Adrenal gland (tissue), 5 donors: ENCODE measurements around the gene TNRC18.

ENCODE experiments used
- POLR2A ChIP-seq, 2 donors: fragments of 450-650 bp; IDR thresholded peaks; one replicate each; pipeline ENCODE4 v1.6.1; 2017; ENCODE audit warnings: antibody characterized with exemption in 2 of 2, mild to moderate bottlenecking in 2 of 2, moderate library complexity in 1 of 2
- TF ChIP-seq, protein P1 (sequence below), 6 experiments: fragments of 450-650 bp in 4 of 6; fragments of 200-600 bp in 2 of 6; sonication (generic) in 1 of 6; IDR thresholded peaks; 1 replicate in 5 of 6; 2 replicates in 1 of 6; pipeline versions ENCODE4 v1.5.1 to v1.8.0; 2016 to 2021; ENCODE audit warnings: antibody characterized with exemption in 6 of 6, mild to moderate bottlenecking in 2 of 6, moderate library complexity in 1 of 6
- donor health status: DM: no; HTN: no; CAD: no.

DNA sequence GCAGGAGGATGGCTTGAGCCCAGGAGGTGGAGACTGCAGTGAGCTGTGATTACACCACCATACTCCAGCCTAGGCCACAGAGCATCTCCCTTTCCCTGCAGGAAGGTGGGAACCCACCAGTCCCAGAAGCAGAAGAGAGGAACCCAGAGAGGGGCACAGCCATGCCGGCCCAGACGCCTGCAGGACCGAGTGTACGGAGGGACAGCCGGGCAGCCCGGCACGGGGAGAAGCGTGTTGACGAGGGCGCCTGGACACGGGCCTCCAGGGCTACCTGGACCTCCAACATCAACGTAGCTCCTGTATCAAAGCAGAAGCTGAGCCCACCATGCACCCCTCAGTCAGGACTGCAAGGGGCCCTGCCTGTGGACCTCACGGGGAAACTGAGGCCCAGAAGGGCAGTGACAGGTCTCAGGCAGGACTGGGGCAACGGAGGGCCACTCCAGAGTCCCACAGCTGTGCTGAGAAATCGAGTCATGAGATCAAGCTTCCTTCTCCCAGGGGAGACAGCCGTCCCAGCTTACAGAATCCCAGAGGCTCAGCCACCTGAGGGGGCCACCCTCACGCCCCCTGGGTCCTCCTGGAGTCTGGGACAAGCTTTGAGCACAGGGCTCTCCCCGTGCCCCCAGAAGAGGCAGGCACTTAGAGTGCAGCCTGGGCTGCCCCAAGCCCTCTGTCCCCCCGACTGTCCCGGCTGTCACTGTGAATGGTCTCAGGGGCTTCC, 43.1 kb downstream of the TNRC18 start:
- TF ChIP-seq POLR2A (IDR thresholded peaks at IDR 0.05), result no peak
- TF ChIP-seq, protein P1, sequence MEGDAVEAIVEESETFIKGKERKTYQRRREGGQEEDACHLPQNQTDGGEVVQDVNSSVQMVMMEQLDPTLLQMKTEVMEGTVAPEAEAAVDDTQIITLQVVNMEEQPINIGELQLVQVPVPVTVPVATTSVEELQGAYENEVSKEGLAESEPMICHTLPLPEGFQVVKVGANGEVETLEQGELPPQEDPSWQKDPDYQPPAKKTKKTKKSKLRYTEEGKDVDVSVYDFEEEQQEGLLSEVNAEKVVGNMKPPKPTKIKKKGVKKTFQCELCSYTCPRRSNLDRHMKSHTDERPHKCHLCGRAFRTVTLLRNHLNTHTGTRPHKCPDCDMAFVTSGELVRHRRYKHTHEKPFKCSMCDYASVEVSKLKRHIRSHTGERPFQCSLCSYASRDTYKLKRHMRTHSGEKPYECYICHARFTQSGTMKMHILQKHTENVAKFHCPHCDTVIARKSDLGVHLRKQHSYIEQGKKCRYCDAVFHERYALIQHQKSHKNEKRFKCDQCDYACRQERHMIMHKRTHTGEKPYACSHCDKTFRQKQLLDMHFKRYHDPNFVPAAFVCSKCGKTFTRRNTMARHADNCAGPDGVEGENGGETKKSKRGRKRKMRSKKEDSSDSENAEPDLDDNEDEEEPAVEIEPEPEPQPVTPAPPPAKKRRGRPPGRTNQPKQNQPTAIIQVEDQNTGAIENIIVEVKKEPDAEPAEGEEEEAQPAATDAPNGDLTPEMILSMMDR (IDR thresholded peaks at IDR 0.05), result no peak
